Sigmoid colon (tissue), 7 donors: ENCODE data around the gene KMT2D. TPM values are rescaled to one million over a fixed set of nuclear protein-coding genes. Genes with fewer than 3 reads are reported as not detected.
A peak's percentile ranks its signal among the peaks of the same experiment; 100 is the strongest.

Experiments
- DNase-seq: peaks from one replicate; pipeline ENCODE4 v3.0.0-alpha.2; 2019
- H3K27ac ChIP-seq, 4 donors: fragments of 200-600 bp; sonication (generic); one replicate each; pipeline ENCODE4 v1.5.1; 2016 to 2019; ENCODE audit warnings: mild to moderate bottlenecking in 1 of 4
- H3K27me3 ChIP-seq, 3 donors: fragments of 200-600 bp; sonication (generic); one replicate each; pipeline ENCODE4 v1.5.1; 2019; ENCODE audit warnings: mild to moderate bottlenecking in 1 of 3
- H3K36me3 ChIP-seq, 4 donors: fragments of 200-600 bp; sonication (generic); one replicate each; pipeline ENCODE4 v1.5.1; 2016 to 2019
- H3K4me1 ChIP-seq, 4 donors: fragments of 200-600 bp; sonication (generic); one replicate each; pipeline ENCODE4 v1.5.1; 2017 to 2019
- H3K4me3 ChIP-seq, 4 donors: fragments of 200-600 bp; sonication (generic); one replicate each; pipeline ENCODE4 v1.5.1; 2017 to 2019; ENCODE audit warnings: mild to moderate bottlenecking in 2 of 4, moderate library complexity in 1 of 4
- H3K9me3 ChIP-seq, 4 donors: fragments of 200-600 bp in 3 of 4; sonication (generic) in 3 of 4; one replicate each; pipeline versions ENCODE4 v1.5.1 to v1.6.1; 2013 to 2019
- EP300 ChIP-seq, 4 donors: sonication (generic); formaldehyde crosslinking; IDR thresholded peaks; one replicate each; pipeline ENCODE4 v1.6.1; 2017; ENCODE audit warnings: antibody characterized with exemption in 4 of 4
- POLR2A ChIP-seq, 2 donors: fragments of 450-650 bp; IDR thresholded peaks; one replicate each; pipeline ENCODE4 v1.6.1; 2016; ENCODE audit warnings: antibody characterized with exemption in 2 of 2, mild to moderate bottlenecking in 2 of 2, moderate library complexity in 2 of 2
- POLR2AphosphoS5 ChIP-seq, 4 donors: sonication (generic); formaldehyde crosslinking; IDR thresholded peaks; one replicate each; pipeline ENCODE4 v1.6.1; 2017; ENCODE audit warnings: antibody characterized with exemption in 4 of 4
- WGBS, 2 donors: extraction: QIAGEN DNeasy Blood & Tissue Kit; methylation state at CpG; one replicate each; pipeline ENCODE4 v1.1.7; 2013; 5-methylcytosine and 5-hydroxymethylcytosine counted together
- intact Hi-C: fragments of 100-400 bp; cut with DNase I; formaldehyde crosslinking; loops from one replicate; pipeline ENCODE4 v1.15.1; 2023
- polyA plus RNA-seq, 3 donors: library from polyadenylated mRNA; stranded (reverse); fragments of 200-250 nt; gene quantifications; one replicate each; pipeline ENCODE4 v1.2.3, GENCODE V29; 2013
- total RNA-seq, 4 donors: library from RNA; depleted of rRNA; stranded (reverse); fragments of >200 nt; gene quantifications; one replicate each; pipeline ENCODE4 v1.1.0, GENCODE V29; 2016
- TF ChIP-seq, protein P1 (sequence below), 4 experiments: fragments of 450-650 bp in 3 of 4; fragments of 200-600 bp in 1 of 4; IDR thresholded peaks; one replicate each; pipeline ENCODE4 v1.5.1; 2016 to 2019; ENCODE audit warnings: antibody characterized with exemption in 4 of 4, mild to moderate bottlenecking in 3 of 4, moderate library complexity in 2 of 4
- donor health status: healthy with polysubstance abuse.
- donor health status: Bipolar disorder and iron deficiency.
- donor health status: healthy.

The KMT2D gene
- total and polyA plus RNA-seq, 7 donors, result 1.8 to 61.8 (median 23.7) TPM

GRCh38 chr12:49084438-49084837 is 23.8 kb upstream of the KMT2D start:
- Histone ChIP-seq H3K36me3 (no peaks in the 10 kb centered on the region), H3K4me1 (peaks cover 0 to 17% (median 9%) of the 10 kb centered on the region in 4 donors), H3K9me3 (no peaks in the 10 kb centered on the region), H3K27me3 (peaks cover 4 to 12% (median 10%) of the 10 kb centered on the region in 3 donors), H3K4me3 (no peak overlapping the region), H3K27ac (no peak overlapping the region)
- DNase-seq, result no peak
- TF ChIP-seq, protein P1, sequence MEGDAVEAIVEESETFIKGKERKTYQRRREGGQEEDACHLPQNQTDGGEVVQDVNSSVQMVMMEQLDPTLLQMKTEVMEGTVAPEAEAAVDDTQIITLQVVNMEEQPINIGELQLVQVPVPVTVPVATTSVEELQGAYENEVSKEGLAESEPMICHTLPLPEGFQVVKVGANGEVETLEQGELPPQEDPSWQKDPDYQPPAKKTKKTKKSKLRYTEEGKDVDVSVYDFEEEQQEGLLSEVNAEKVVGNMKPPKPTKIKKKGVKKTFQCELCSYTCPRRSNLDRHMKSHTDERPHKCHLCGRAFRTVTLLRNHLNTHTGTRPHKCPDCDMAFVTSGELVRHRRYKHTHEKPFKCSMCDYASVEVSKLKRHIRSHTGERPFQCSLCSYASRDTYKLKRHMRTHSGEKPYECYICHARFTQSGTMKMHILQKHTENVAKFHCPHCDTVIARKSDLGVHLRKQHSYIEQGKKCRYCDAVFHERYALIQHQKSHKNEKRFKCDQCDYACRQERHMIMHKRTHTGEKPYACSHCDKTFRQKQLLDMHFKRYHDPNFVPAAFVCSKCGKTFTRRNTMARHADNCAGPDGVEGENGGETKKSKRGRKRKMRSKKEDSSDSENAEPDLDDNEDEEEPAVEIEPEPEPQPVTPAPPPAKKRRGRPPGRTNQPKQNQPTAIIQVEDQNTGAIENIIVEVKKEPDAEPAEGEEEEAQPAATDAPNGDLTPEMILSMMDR (IDR thresholded peaks at IDR 0.05), result no peak
- TF ChIP-seq POLR2AphosphoS5 (IDR thresholded peaks at IDR 0.05), result no peak
- TF ChIP-seq POLR2A (IDR thresholded peaks at IDR 0.05), result no peak
- no peak for TF ChIP-seq EP300 (IDR thresholded peaks at IDR 0.05)
- 94 to 98% methylated on average over 3 of the region's 3 CpGs for WGBS, 2 donors
- intact Hi-C loops, result no loop called here

- Histone ChIP-seq H3K36me3 (no peaks in the 10 kb centered on the region), H3K9me3 (no peaks in the 10 kb centered on the region), H3K27me3 (no peaks in the 10 kb centered on the region), H3K27ac (no peak overlapping the region), H3K4me3 (no peak overlapping the region), H3K4me1 (no peaks in the 10 kb centered on the region)
- TF ChIP-seq POLR2AphosphoS5 (IDR thresholded peaks at IDR 0.05) (no peak), EP300 (IDR thresholded peaks at IDR 0.05) (no peak), POLR2A (IDR thresholded peaks at IDR 0.05) (no peak)
- TF ChIP-seq, protein P1 (IDR thresholded peaks at IDR 0.05), result no peak
- intact Hi-C loops, result no loop called here
- WGBS, 2 donors, result 73 to 79% methylated on average over 1 of the region's 1 CpG
- DNase-seq, result no peak
Measured at GRCh38 chr12:49079793-49080192, 19.2 kb upstream of the KMT2D start.

- H3K27ac ChIP-seq, result no peak overlapping the region
- H3K36me3 ChIP-seq, result no peaks in the 10 kb centered on the region
- no peak for TF ChIP-seq POLR2A (IDR thresholded peaks at IDR 0.05)
- no peak for TF ChIP-seq POLR2AphosphoS5 (IDR thresholded peaks at IDR 0.05)
- TF ChIP-seq EP300 (IDR thresholded peaks at IDR 0.05), result no peak
- TF ChIP-seq, protein P1 (IDR thresholded peaks at IDR 0.05), result no peak
- 93 to 97% methylated on average over 11 of the region's 11 CpGs for WGBS, 2 donors
- intact Hi-C loops, result no loop called here
- H3K4me3 ChIP-seq, result no peak overlapping the region
- peaks cover 0 to 16% (median 12%) of the 10 kb centered on the region in 4 donors for H3K4me1 ChIP-seq
- DNase-seq, result no peak
- H3K9me3 ChIP-seq, result no peaks in the 10 kb centered on the region
- no peaks in the 10 kb centered on the region for H3K27me3 ChIP-seq
Measured at GRCh38 chr12:49070971-49071370, 10.4 kb upstream of the KMT2D start.

DNA sequence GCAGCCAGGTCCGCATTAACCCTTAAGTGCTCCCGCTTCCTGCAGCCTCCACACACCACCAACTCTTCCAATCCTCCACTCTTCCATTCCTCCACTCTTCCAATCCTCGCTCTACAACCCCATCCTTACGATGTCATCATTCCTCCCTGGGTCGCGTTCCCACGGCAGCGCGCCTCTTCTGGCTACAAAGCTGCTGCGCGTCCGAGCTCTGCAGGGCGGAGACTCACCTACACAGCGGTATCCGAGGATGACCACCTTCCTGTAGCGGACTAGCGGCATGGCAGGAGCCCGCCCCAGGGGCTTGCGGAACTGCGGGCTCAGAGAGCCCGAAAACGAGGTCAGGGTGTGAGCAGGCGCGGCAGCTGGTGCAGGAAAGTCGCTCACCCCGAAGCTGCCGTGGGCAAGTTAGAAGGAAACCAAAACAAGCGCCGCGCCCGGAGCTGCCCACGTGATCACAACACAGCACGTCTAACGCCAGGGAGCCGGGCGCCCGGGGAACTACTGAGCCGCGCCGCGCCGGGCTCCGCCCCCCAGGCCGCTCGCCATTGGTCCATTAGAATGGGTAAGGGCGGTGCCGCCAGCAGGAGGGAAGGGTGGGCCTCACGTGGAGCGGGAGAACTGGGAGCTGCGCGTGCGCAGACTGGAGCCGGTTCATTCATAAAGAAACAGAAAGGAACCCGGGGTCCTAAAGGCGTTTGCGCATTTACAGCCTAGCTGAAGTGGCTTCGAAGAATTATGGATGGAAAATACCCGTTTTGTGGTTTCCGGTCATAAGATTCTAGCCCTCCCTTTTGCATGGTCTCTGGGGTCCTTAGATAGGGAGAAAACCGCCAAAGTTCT is 9.1 kb upstream of the KMT2D start, which contains the start of gene RHEBL1:
Gene RHEBL1 (minus strand): TSS at position 473 of the 840 bp plus-strand sequence. CDS start 194 bp downstream, at position 279.
- Histone ChIP-seq H3K36me3 (no peaks in the 10 kb centered on the region), H3K27ac (peak within 1 kb of the TSS; percentile 65 to 75 (median 68)), H3K9me3 (no peaks in the 10 kb centered on the region), H3K4me3 (peak within 1 kb of the TSS; percentile 61 to 74 (median 67)), H3K4me1 (peaks cover 0 to 16% (median 12%) of the 10 kb centered on the region in 4 donors), H3K27me3 (no peaks in the 10 kb centered on the region)
- intact Hi-C loops, result no loop called here
- TF ChIP-seq, protein P1 (IDR thresholded peaks at IDR 0.05), result no peak
- TF ChIP-seq EP300 (IDR thresholded peaks at IDR 0.05), result no peak
- peak in 1 of 4 donors; percentile 63 for TF ChIP-seq POLR2AphosphoS5 (IDR thresholded peaks at IDR 0.05)
- no peak for TF ChIP-seq POLR2A (IDR thresholded peaks at IDR 0.05)
- 0% methylated on average over 60 of the region's 60 CpGs for WGBS, 2 donors
- peak; percentile 99 for DNase-seq
